K562 (cell line): ENCODE data around the gene TTC6. TPM values are rescaled to one million over a fixed set of nuclear protein-coding genes. Genes with fewer than 3 reads are reported as not detected.

Experiments used
- ATAC-seq: fragments of 200-7000 bp; cut with Tn5 transposase; 3 replicates; pipeline ENCODE4 v1.9.1; 2020; ENCODE audit warnings: moderate library complexity
- BruUV-seq: library from RNA; stranded (reverse); fragments of 400-500 nt; replicated peaks from 2 replicates; lab custom pipeline; 2021; lab: Mats Ljungman, UMichigan
- CTCF ChIA-PET: fragments of 300-600 bp; formaldehyde crosslinking; extraction: SDS; loops from one replicate; lab custom pipeline; 2021; ENCODE audit warnings: low intra/inter-chr PET ratio; lab: Yijun Ruan, JAX
- POLR2A ChIA-PET: fragments of 300-600, 350-650 bp; sonication (Branson Sonifier 250); formaldehyde crosslinking; extraction: SDS; loops from one replicate; lab custom pipeline; 2021; ENCODE audit warnings: antibody characterized with exemption, inconsistent platforms; lab: Yijun Ruan, JAX
- DNase-seq, 4 experiments: peaks; one replicate each; pipeline versions ENCODE4 v3.0.0 to v3.0.0-alpha.2; 2011 to 2018; ENCODE audit warnings: low spot score in 3 of 4, mixed read lengths in 3 of 4; ENCODE audit errors: extremely low read depth in 1 of 4
- FAIRE-seq: peaks from 2 replicates; lab custom pipeline; 2011; peaks lifted over from hg19 to GRCh38; lab: Jason Lieb, UNC
- H2AFZ ChIP-seq: 2 replicates; pipeline ENCODE4 v1.6.0; 2011; ENCODE audit warnings: low read depth, low read length, control low read depth, inconsistent platforms
- H3K27ac ChIP-seq: fragments of 200-600 bp; 3 replicates; pipeline ENCODE4 v1.8.0; 2011; ENCODE audit warnings: low read depth, mild to moderate bottlenecking, control low read depth, inconsistent platforms, low read length, moderate library complexity, mixed read lengths; ENCODE audit errors: extremely low read depth
- H3K27me3 ChIP-seq, 2 experiments: fragments of 300-600 bp in 1 of 2; 2 replicates in 1 of 2; 3 replicates in 1 of 2; pipeline versions ENCODE4 v1.6.0 to v1.8.0; 2011; ENCODE audit warnings: inconsistent platforms in 2 of 2, low read length in 2 of 2, mild to moderate bottlenecking in 1 of 2, mixed read lengths in 1 of 2, moderate library complexity in 1 of 2; ENCODE audit not compliant: control insufficient read depth in 2 of 2, insufficient read depth in 2 of 2
- H3K36me3 ChIP-seq: fragments of 300-600 bp; 3 replicates; pipeline ENCODE4 v1.8.0; 2011; ENCODE audit warnings: mild to moderate bottlenecking, low read length, inconsistent platforms; ENCODE audit not compliant: control insufficient read depth, insufficient read depth
- H3K4me1 ChIP-seq, 2 experiments: fragments of 200-600 bp in 1 of 2; replicated peaks in 1 of 2; 2 replicates in 1 of 2; 3 replicates in 1 of 2; pipeline versions ENCODE4 v1.5.1 to v1.8.0; 2011; ENCODE audit warnings: inconsistent platforms in 2 of 2, low read length in 2 of 2, mild to moderate bottlenecking in 1 of 2, mixed read lengths in 1 of 2, moderate library complexity in 1 of 2; ENCODE audit not compliant: control insufficient read depth in 2 of 2, insufficient read depth in 2 of 2
- H3K4me2 ChIP-seq: 2 replicates; pipeline ENCODE4 v1.6.1; 2011; ENCODE audit warnings: low read length, control low read depth, inconsistent platforms, mixed read lengths; ENCODE audit not compliant: insufficient read depth
- H3K4me3 ChIP-seq: fragments of 200-600 bp; sonication (generic), shearing (Covaris generic); 2 replicates; pipeline ENCODE4 v1.5.1; 2016; ENCODE audit warnings: control low read depth, inconsistent platforms
- H3K79me2 ChIP-seq: fragments of 200-600 bp; 3 replicates; pipeline ENCODE4 v1.8.0; 2011; ENCODE audit warnings: low read length, inconsistent platforms; ENCODE audit not compliant: control insufficient read depth, insufficient read depth
- H3K9ac ChIP-seq, 2 experiments: 2 replicates each; pipeline versions ENCODE4 v1.6.0 to v1.6.1; 2011; ENCODE audit warnings: low read depth in 2 of 2, low read length in 2 of 2, control low read depth in 1 of 2, inconsistent platforms in 1 of 2, mild to moderate bottlenecking in 1 of 2, mixed read lengths in 1 of 2; ENCODE audit not compliant: insufficient read depth in 1 of 2
- H3K9me1 ChIP-seq: one replicate; pipeline ENCODE4 v1.6.0; 2011; ENCODE audit warnings: inconsistent platforms, mild to moderate bottlenecking, low read length, moderate library complexity; ENCODE audit not compliant: control insufficient read depth, insufficient read depth
- H3K9me3 ChIP-seq: replicated peaks from 2 replicates; pipeline ENCODE4 v1.5.1; 2011; ENCODE audit warnings: low read depth, low read length, inconsistent platforms; ENCODE audit not compliant: control insufficient read depth, insufficient read depth
- H4K20me1 ChIP-seq: replicated peaks from 2 replicates; pipeline ENCODE4 v1.6.1; 2011; ENCODE audit warnings: low read length, inconsistent platforms, mixed read lengths; ENCODE audit not compliant: control insufficient read depth, insufficient read depth
- CC2D1A ChIP-seq: fragments of 450-650 bp; IDR thresholded peaks from 2 replicates; pipeline ENCODE4 v1.6.1; 2017; ENCODE audit warnings: mild to moderate bottlenecking
- FOXP1 ChIP-seq: sonication (generic); formaldehyde crosslinking; IDR thresholded peaks from 2 replicates; pipeline ENCODE4 v1.8.0; 2022; ENCODE audit warnings: mild to moderate bottlenecking, missing genetic modification reagents
- GABPB1 ChIP-seq: sonication (generic); formaldehyde crosslinking; IDR thresholded peaks from 2 replicates; pipeline ENCODE4 v1.8.0; 2022; ENCODE audit warnings: mild to moderate bottlenecking, missing genetic modification reagents
- GATAD2B ChIP-seq: fragments of 450-650 bp; IDR thresholded peaks from 2 replicates; pipeline ENCODE4 v1.6.1; 2017; ENCODE audit warnings: mild to moderate bottlenecking, borderline replicate concordance
- TFAM ChIP-seq: fragments of 250-450 bp; sonication (Bioruptor Pico); conservative IDR thresholded peaks from 2 replicates; pipeline ENCODE4 v1.5.0; 2021; ENCODE audit warnings: mild to moderate bottlenecking, moderate library complexity
- ZNF444 ChIP-seq: fragments of 250-450 bp; sonication (Bioruptor Pico); IDR thresholded peaks from 2 replicates; pipeline ENCODE4 v1.4.0; 2020; ENCODE audit warnings: mild to moderate bottlenecking, moderate library complexity
- ZNF561 ChIP-seq: fragments of 450-650 bp; formaldehyde crosslinking; conservative IDR thresholded peaks from 2 replicates; pipeline ENCODE4 v1.4.0; 2020; ENCODE audit warnings: mild to moderate bottlenecking, moderate library complexity
- WGBS: fragments of 100-300 bp; shearing (Covaris generic); methylation state at CpG from one replicate; pipeline ENCODE4 v1.1.6; 2016; ENCODE audit warnings: low coverage, mixed read lengths; ENCODE audit not compliant: insufficient coverage; ENCODE audit errors: missing lambda C conversion rate; 5-methylcytosine and 5-hydroxymethylcytosine counted together
- in situ Hi-C: fragments of 300-500 bp; cut with MboI; formaldehyde crosslinking; loops from 4 replicates; pipeline ENCODE4 v1.15.0; 2018; ENCODE audit warnings: inconsistent platforms, mixed read lengths
- intact Hi-C: fragments of 100-400 bp; cut with micrococcal nuclease; formaldehyde crosslinking; loops from 2 replicates; pipeline ENCODE4 v1.14.2; 2022
- polyA plus RNA-seq, 8 experiments: library from polyadenylated mRNA; depleted of rRNA in 4 of 8; stranded (reverse) in 5 of 8; unstranded in 3 of 8; fragments of >200 nt; fragmentation: Nextera tagmentation in 2 of 8; fragmentation: Illumina TruSeq in 1 of 8; extraction: Ambion mirVana in 2 of 8; extraction: Trizol in 1 of 8; gene quantifications; 2 replicates each; pipeline versions ENCODE4 v1.2.1 to v1.2.3, GENCODE V29; 2011 to 2014; ENCODE audit warnings: inconsistent platforms in 1 of 8, missing spikeins in 1 of 8
- total RNA-seq, 7 experiments: library from RNA; depleted of rRNA in 6 of 7; stranded (reverse); fragments of >200 nt in 6 of 7; fragmentation: Illumina TruSeq in 2 of 7; extraction: Trizol in 2 of 7; gene quantifications; 2 replicates each; pipeline versions ENCODE4 v1.2.1 to v1.2.3, GENCODE V29; 2011 to 2021; ENCODE audit warnings: low replicate concordance in 1 of 7

TTC6 gene
- total and polyA plus RNA-seq, 9 of the 15 experiments (the other 6 are each of a cell fraction or from before 2014, with no cell fraction given): 0.04 to 0.23 (median 0.08) TPM; not detected in 5

DNA sequence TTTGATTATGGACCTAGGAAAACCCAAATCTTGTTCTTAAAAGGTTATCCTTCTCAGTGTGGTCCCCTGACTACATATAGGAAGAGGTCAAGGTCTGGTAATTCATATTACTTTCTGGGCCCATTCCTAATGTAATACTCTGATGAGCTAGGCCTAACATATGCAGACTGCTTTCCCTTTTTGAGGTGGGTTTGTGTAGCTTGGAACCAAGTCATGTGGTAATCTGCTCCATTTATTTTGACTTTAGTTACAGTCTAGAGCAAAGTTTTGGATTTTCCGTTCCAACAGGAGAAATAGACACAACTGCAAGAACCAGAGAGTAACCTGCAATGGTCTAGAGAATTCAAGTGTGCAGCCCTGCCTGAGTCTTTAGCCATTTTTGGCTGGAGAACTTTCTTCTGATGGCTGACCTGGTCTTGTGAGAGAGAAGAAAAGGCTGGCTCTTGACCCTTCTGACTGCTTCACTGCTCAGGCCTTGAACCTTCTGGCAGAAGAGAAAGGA is 22.5 kb downstream of the TTC6 start:
- WGBS: 0% methylated on average over 1 of the region's 1 CpG
- no peak overlapping the region for H3K27ac ChIP-seq
- FAIRE-seq: no peak
- H3K4me3 ChIP-seq: no peak overlapping the region
- BruUV-seq: no TSS peak
- H3K79me2 ChIP-seq: no peaks in the 10 kb centered on the region
- H2AFZ ChIP-seq: no peak overlapping the region
- in situ Hi-C loops: no loop called here
- POLR2A ChIA-PET: no interaction called here
- H4K20me1 ChIP-seq: no peaks in the 10 kb centered on the region
- H3K27me3 ChIP-seq: peaks cover 0 to 9% of the 10 kb centered on the region in 2 experiments; a peak in 3 of 5 replicates
- no peaks in the 10 kb centered on the region for H3K9me3 ChIP-seq
- no peak overlapping the region for H3K9ac ChIP-seq
- no peak for TF ChIP-seq GABPB1 (CRISPR knock-in tag)
- no peak for TF ChIP-seq ZNF444 (CRISPR knock-in tag)
- no peak for TF ChIP-seq FOXP1 (CRISPR knock-in tag)
- TF ChIP-seq GATAD2B: no peak
- TF ChIP-seq ZNF561 (CRISPR knock-in tag): no peak
- no peak for TF ChIP-seq CC2D1A
- no peak for TF ChIP-seq TFAM (CRISPR knock-in tag)
- CTCF ChIA-PET: interaction anchor here (0.6 kb wide), 1 partner anchor 362 kb away, joined by 3 read pairs; no protein-coding TSS in a partner anchor
- ATAC-seq: no peak
- DNase-seq: no peak
- H3K9me1 ChIP-seq: no peaks in the 10 kb centered on the region
- H3K4me2 ChIP-seq: no peak overlapping the region
- peaks cover 0 to 6% of the 10 kb centered on the region in 2 experiments; a peak in 2 of 5 replicates for H3K4me1 ChIP-seq
- intact Hi-C loops: no loop called here
- H3K36me3 ChIP-seq: no peaks in the 10 kb centered on the region
